OCI-LY1 (cell line): ENCODE data around the gene NBPF9.
"Not testable (repeated sequence)": the region's sequence is repeated elsewhere in the genome, so short reads cannot be mapped to it uniquely, and the experiment has no call there.

Source experiments
- EZH2 ChIP-seq: fragments of 200-600 bp; sonication (generic), shearing (Covaris generic); IDR thresholded peaks from 2 replicates; pipeline ENCODE4 v1.8.0; 2017; ENCODE audit warnings: borderline replicate concordance, mixed run types, mild to moderate bottlenecking, antibody characterized with exemption, low read length, moderate library complexity, mixed read lengths
- TF ChIP-seq, protein P1 (sequence below): fragments of 200-600 bp; sonication (generic), shearing (Covaris generic); IDR thresholded peaks from 2 replicates; pipeline ENCODE4 v1.5.1; 2017; ENCODE audit warnings: mild to moderate bottlenecking, antibody characterized with exemption, low read length, moderate library complexity, mixed read lengths

GRCh38 chr1:149123948-149124926, 20.9 kb upstream of the NBPF9 start:
- TF ChIP-seq, protein P1, sequence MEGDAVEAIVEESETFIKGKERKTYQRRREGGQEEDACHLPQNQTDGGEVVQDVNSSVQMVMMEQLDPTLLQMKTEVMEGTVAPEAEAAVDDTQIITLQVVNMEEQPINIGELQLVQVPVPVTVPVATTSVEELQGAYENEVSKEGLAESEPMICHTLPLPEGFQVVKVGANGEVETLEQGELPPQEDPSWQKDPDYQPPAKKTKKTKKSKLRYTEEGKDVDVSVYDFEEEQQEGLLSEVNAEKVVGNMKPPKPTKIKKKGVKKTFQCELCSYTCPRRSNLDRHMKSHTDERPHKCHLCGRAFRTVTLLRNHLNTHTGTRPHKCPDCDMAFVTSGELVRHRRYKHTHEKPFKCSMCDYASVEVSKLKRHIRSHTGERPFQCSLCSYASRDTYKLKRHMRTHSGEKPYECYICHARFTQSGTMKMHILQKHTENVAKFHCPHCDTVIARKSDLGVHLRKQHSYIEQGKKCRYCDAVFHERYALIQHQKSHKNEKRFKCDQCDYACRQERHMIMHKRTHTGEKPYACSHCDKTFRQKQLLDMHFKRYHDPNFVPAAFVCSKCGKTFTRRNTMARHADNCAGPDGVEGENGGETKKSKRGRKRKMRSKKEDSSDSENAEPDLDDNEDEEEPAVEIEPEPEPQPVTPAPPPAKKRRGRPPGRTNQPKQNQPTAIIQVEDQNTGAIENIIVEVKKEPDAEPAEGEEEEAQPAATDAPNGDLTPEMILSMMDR, result not testable (repeated sequence)
- TF ChIP-seq EZH2, result not testable (repeated sequence)
